Stomach (tissue), 9 donors: Measurements from ENCODE around the gene NUP42. TPM values are rescaled to one million over a fixed set of nuclear protein-coding genes. Genes with fewer than 3 reads are reported as not detected.
A peak's percentile ranks its signal among the peaks of the same experiment; 100 is the strongest.

Experiments
- DNase-seq, 2 donors: peaks; one replicate each; pipeline versions ENCODE4 v3.0.0 to v3.0.0-alpha.2; 2013 to 2019
- H3K27ac ChIP-seq, 5 donors: fragments of 200-600 bp in 4 of 5; sonication (generic) in 4 of 5; one replicate each; pipeline ENCODE4 v1.5.1; 2013 to 2019; ENCODE audit warnings: mild to moderate bottlenecking in 1 of 5, moderate library complexity in 1 of 5
- H3K27me3 ChIP-seq, 3 donors: fragments of 200-600 bp; sonication (generic); one replicate each; pipeline ENCODE4 v1.5.1; 2017 to 2019; ENCODE audit warnings: mixed run types in 1 of 3
- H3K36me3 ChIP-seq, 4 donors: fragments of 200-600 bp; sonication (generic); 1 replicate in 3 of 4; 2 replicates in 1 of 4; pipeline ENCODE4 v1.5.1; 2016 to 2019
- H3K4me1 ChIP-seq, 4 donors: fragments of 200-600 bp; sonication (generic); one replicate each; pipeline ENCODE4 v1.5.1; 2016 to 2019
- H3K4me3 ChIP-seq, 4 donors: fragments of 200-600 bp; sonication (generic) in 3 of 4; one replicate each; pipeline ENCODE4 v1.5.1; 2016 to 2019; ENCODE audit warnings: mild to moderate bottlenecking in 1 of 4
- H3K9me3 ChIP-seq, 4 donors: fragments of 200-600 bp; sonication (generic); one replicate each; pipeline ENCODE4 v1.5.1; 2016 to 2019
- EP300 ChIP-seq: sonication (generic); formaldehyde crosslinking; IDR thresholded peaks from one replicate; pipeline ENCODE4 v1.6.1; 2017; ENCODE audit warnings: antibody characterized with exemption
- POLR2A ChIP-seq, 4 donors: fragments of 450-650 bp; IDR thresholded peaks; one replicate each; pipeline ENCODE4 v1.6.1; 2016; ENCODE audit warnings: antibody characterized with exemption in 4 of 4, control low read depth in 2 of 4, mild to moderate bottlenecking in 1 of 4, moderate library complexity in 1 of 4
- POLR2AphosphoS5 ChIP-seq, 3 donors: sonication (generic); formaldehyde crosslinking; IDR thresholded peaks; one replicate each; pipeline ENCODE4 v1.6.1; 2016; ENCODE audit warnings: antibody characterized with exemption in 3 of 3
- WGBS, 5 donors: extraction: QIAGEN DNeasy Blood & Tissue Kit in 3 of 5; methylation state at CpG; one replicate each; pipeline versions ENCODE4 v1.1.5 to v1.1.7; 2013 to 2018; 5-methylcytosine and 5-hydroxymethylcytosine counted together
- intact Hi-C: fragments of 100-400 bp; cut with DNase I; formaldehyde crosslinking; loops from one replicate; pipeline ENCODE4 v1.15.1; 2023; ENCODE audit warnings: low total_unique reads
- polyA plus RNA-seq, 3 donors: library from polyadenylated mRNA; stranded (reverse); fragments of 200-250 nt; gene quantifications; one replicate each; pipeline ENCODE4 v1.2.3, GENCODE V29; 2013
- total RNA-seq, 5 donors: library from RNA; depleted of rRNA; stranded (reverse); fragments of >200 nt; gene quantifications; one replicate each; pipeline versions ENCODE4 v1.1.0 to v1.2.3, GENCODE V29; 2014 to 2016
- TF ChIP-seq, protein P1 (sequence below), 7 experiments: fragments of 450-650 bp in 4 of 7; fragments of 200-600 bp in 3 of 7; sonication (generic) in 3 of 7; IDR thresholded peaks; one replicate each; pipeline ENCODE4 v1.5.1; 2016 to 2019; ENCODE audit warnings: antibody characterized with exemption in 7 of 7, control low read depth in 2 of 7, mild to moderate bottlenecking in 1 of 7
- donor health status: healthy with polysubstance abuse.
- donor health status: Bipolar disorder and iron deficiency.
- donor health status: healthy.

Gene NUP42
- total and polyA plus RNA-seq, 8 donors, result 3.8 to 113 (median 25.1) TPM

DNA sequence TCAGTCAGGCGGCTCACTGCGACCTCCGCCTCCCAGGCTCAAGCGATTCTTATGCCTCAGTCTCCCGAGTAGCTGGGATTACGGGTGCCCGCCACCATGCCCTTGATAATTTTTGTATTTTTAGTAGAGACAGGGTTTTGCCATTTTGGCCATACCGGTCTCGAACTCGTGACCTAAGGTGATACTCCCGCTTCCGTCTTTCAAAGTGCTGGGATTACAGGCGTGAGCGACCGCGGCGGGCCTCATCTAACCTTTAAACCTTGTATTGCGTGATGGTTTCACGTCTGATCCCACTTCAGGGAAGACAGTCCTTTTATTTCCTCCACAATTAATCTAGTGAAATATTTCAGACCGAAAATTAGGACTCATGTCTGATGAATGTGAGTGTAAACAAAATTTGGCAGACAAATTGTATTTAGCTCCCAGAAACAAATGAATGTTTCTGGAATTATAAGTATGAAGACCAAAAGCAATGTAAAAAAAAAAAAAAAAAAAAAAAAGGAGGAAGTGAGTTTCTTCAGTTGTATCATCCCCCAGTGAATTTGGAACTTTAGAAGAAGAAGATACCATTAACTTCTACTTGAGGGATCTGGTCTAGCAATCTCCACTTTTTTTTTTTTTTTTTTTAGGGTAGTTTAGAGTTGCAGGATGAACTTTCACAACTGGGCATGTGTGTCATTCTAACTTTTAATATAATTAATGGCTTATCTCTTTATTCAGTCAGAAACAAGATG lies 1.6 kb downstream of the NUP42 start:
- Histone ChIP-seq H3K27ac (peak overlapping the region in 1 of 5 donors; percentile 97), H3K9me3 (no peaks in the 10 kb centered on the region), H3K4me3 (peak overlapping the region in 3 of 4 donors; percentile 82 to 87 (median 85)), H3K36me3 (peaks cover 6 to 35% (median 32%) of the 10 kb centered on the region in 4 donors), H3K27me3 (no peaks in the 10 kb centered on the region), H3K4me1 (peaks cover 8 to 48% (median 30%) of the 10 kb centered on the region in 4 donors)
- DNase-seq, result no peak
- 91 to 94% (median 94%) methylated on average over 20 of the region's 20 CpGs for WGBS, 5 donors
- intact Hi-C loops, result no loop called here
- TF ChIP-seq, protein P1, sequence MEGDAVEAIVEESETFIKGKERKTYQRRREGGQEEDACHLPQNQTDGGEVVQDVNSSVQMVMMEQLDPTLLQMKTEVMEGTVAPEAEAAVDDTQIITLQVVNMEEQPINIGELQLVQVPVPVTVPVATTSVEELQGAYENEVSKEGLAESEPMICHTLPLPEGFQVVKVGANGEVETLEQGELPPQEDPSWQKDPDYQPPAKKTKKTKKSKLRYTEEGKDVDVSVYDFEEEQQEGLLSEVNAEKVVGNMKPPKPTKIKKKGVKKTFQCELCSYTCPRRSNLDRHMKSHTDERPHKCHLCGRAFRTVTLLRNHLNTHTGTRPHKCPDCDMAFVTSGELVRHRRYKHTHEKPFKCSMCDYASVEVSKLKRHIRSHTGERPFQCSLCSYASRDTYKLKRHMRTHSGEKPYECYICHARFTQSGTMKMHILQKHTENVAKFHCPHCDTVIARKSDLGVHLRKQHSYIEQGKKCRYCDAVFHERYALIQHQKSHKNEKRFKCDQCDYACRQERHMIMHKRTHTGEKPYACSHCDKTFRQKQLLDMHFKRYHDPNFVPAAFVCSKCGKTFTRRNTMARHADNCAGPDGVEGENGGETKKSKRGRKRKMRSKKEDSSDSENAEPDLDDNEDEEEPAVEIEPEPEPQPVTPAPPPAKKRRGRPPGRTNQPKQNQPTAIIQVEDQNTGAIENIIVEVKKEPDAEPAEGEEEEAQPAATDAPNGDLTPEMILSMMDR (IDR thresholded peaks at IDR 0.05), result no peak
- TF ChIP-seq POLR2AphosphoS5 (IDR thresholded peaks at IDR 0.05), result no peak
- no peak for TF ChIP-seq POLR2A (IDR thresholded peaks at IDR 0.05)
- TF ChIP-seq EP300, result no peak

DNA sequence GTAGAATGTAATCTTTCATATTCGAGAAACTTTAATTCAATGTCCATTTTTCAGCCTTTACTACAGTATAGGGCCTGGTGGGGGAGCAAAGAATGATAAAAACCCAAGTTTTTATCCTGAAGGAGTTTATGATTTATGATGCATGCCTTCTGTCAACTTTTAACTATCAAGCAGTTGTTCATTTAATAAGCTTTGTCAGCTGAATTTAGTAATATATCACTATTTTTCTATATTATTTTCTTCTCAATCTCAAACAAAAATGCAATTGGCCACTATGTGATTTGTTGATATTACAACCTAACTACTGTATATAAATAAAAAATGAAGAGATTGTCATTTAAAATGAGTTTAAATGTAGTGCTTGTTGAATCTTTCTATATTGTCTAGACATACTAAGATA lies 2.4 kb downstream of the NUP42 start:
- Histone ChIP-seq H3K4me3 (no peak overlapping the region), H3K9me3 (no peaks in the 10 kb centered on the region), H3K4me1 (peaks cover 8 to 48% (median 30%) of the 10 kb centered on the region in 4 donors), H3K27me3 (no peaks in the 10 kb centered on the region), H3K36me3 (peaks cover 8 to 43% (median 41%) of the 10 kb centered on the region in 4 donors), H3K27ac (no peak overlapping the region)
- TF ChIP-seq POLR2AphosphoS5 (IDR thresholded peaks at IDR 0.05) (no peak), POLR2A (IDR thresholded peaks at IDR 0.05) (no peak), EP300 (no peak)
- TF ChIP-seq, protein P1 (IDR thresholded peaks at IDR 0.05), result no peak
- 62 to 86% (median 76%) methylated on average over 1 of the region's 1 CpG for WGBS, 5 donors
- DNase-seq, result no peak
- intact Hi-C loops, result no loop called here

DNA sequence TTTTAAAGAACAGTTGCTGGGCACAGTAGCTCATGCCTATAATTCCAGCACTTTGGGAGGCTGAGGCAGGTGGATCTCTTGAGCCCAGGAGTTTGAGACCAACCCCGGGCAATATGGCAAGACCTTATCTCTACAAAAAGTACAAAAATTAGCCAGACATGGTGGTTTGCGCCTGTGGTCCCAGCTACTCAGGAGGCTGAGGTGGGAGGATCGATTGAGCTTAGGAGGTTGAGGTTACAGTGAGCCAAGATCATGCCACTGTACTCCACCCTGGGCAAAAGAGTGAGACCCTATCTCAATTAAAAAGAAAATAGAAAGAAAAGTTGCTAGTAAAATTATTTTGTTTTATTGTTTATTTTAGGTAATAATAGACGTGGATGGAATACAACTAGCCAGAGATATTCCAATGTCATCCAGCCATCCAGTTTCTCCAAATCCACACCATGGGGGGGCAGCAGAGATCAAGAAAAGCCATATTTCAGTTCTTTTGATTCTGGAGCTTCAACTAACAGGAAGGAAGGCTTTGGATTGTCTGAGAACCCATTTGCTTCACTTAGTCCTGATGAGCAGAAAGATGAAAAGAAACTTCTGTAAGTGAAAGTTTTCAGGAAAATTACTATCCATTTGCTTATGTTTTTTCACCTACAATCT lies 3.0 kb downstream of the NUP42 start:
- peak in 1 of 2 donors; percentile 72 for DNase-seq
- 78 to 80% (median 79%) methylated on average over 4 of the region's 4 CpGs for WGBS, 5 donors
- Histone ChIP-seq H3K27me3 (no peaks in the 10 kb centered on the region), H3K36me3 (peaks cover 10 to 48% (median 45%) of the 10 kb centered on the region in 4 donors), H3K4me1 (peaks cover 8 to 49% (median 31%) of the 10 kb centered on the region in 4 donors), H3K9me3 (no peaks in the 10 kb centered on the region), H3K27ac (no peak overlapping the region), H3K4me3 (no peak overlapping the region)
- intact Hi-C loops, result no loop called here
- no peak for TF ChIP-seq EP300
- TF ChIP-seq, protein P1 (IDR thresholded peaks at IDR 0.05), result peak in 2 of 7 experiments; percentile 8 to 18

DNA sequence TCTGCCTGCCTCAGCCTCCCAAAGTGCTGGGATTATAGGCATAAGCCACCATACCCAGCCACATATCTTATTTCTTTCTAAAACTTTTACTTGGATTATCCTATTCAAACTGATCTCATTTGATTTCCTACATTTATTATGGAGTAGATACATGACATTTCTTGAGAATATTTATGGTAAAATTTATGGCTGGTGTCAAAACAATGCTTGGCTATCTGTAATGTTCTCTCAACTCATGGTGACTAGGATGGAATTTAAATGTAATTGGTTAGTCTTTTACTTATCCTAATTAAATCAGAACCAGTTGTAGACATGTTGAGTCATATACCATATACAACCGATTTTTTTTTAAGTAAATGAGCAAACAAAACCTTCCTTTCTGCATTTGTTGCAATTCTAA lies 4.1 kb downstream of the NUP42 start:
- intact Hi-C loops, result no loop called here
- WGBS, 5 donors, result 41 to 63% (median 55%) methylated on average over 1 of the region's 1 CpG

More for the DNA sequence above, 4.1 kb downstream of the NUP42 start:
- no peak for TF ChIP-seq EP300
- TF ChIP-seq POLR2A (IDR thresholded peaks at IDR 0.05), result no peak
- TF ChIP-seq, protein P1 (IDR thresholded peaks at IDR 0.05), result no peak
- TF ChIP-seq POLR2AphosphoS5 (IDR thresholded peaks at IDR 0.05), result no peak
- Histone ChIP-seq H3K9me3 (no peaks in the 10 kb centered on the region), H3K27me3 (no peaks in the 10 kb centered on the region), H3K4me1 (peaks cover 8 to 49% (median 29%) of the 10 kb centered on the region in 4 donors), H3K27ac (no peak overlapping the region), H3K36me3 (peaks cover 10 to 59% (median 51%) of the 10 kb centered on the region in 4 donors), H3K4me3 (no peak overlapping the region)
- no peak for DNase-seq
